GM12865 (cell line): ENCODE data around the gene PLA2G6.

Experiments
- DNase-seq: peaks from one replicate; pipeline ENCODE4 v3.0.0; 2010; ENCODE audit warnings: low read depth
- H3K4me3 ChIP-seq: 2 replicates; pipeline ENCODE4 v1.5.1; 2011; ENCODE audit warnings: mild to moderate bottlenecking, low read depth, low read length, control low read depth
- TF ChIP-seq, protein P1 (sequence below): IDR thresholded peaks from 2 replicates; pipeline ENCODE4 v1.5.1; 2011; ENCODE audit warnings: low read length, control low read depth, low read depth, inconsistent platforms; ENCODE audit not compliant: insufficient read depth; ENCODE audit errors: missing control alignments

PLA2G6 gene

DNA sequence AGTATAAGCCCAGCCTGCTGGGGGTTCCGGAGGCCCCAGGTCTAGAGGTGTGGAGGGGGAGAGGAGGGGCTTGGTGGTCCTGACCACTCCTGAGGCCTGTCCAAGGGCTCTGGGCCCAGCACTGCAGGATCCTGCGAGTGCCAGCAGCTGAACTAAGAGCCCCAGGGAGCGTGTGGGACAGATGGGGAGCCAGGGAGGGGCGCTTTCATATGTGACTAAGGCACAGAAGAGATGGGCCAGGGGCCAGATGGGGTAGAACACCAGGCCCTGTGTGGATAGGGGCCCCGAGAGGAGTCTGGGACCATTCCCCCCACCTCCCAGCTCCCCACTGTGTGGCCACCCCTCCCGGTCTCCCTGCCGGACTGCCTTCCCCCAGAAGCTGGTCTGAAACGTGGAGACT lies 38.5 kb upstream of the PLA2G6 start:
- TF ChIP-seq, protein P1, sequence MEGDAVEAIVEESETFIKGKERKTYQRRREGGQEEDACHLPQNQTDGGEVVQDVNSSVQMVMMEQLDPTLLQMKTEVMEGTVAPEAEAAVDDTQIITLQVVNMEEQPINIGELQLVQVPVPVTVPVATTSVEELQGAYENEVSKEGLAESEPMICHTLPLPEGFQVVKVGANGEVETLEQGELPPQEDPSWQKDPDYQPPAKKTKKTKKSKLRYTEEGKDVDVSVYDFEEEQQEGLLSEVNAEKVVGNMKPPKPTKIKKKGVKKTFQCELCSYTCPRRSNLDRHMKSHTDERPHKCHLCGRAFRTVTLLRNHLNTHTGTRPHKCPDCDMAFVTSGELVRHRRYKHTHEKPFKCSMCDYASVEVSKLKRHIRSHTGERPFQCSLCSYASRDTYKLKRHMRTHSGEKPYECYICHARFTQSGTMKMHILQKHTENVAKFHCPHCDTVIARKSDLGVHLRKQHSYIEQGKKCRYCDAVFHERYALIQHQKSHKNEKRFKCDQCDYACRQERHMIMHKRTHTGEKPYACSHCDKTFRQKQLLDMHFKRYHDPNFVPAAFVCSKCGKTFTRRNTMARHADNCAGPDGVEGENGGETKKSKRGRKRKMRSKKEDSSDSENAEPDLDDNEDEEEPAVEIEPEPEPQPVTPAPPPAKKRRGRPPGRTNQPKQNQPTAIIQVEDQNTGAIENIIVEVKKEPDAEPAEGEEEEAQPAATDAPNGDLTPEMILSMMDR = no peak
- no peak overlapping the region for H3K4me3 ChIP-seq
- no peak for DNase-seq

DNA sequence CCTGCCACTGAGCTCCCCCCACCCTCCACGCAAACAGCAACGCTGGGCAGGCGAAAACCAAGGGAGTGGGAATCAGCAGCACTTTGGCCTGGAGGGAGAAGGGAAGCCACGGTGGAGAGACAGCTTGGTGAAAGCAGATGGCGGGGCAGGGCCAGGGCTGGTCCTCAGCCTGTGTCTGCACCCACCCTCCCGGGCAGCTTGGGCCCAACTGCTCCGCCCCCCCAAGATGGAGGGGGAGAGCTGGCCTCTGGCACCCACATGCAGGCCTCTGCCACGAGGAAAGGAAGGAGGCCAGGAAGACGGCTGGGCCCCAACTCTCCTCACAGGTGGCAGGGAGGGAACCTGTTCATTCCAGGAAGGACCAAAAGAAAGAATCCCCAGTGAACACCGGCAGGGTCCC lies 38.0 kb upstream of the PLA2G6 start:
- TF ChIP-seq, protein P1 = no peak
- no peak overlapping the region for H3K4me3 ChIP-seq
- no peak for DNase-seq

DNA sequence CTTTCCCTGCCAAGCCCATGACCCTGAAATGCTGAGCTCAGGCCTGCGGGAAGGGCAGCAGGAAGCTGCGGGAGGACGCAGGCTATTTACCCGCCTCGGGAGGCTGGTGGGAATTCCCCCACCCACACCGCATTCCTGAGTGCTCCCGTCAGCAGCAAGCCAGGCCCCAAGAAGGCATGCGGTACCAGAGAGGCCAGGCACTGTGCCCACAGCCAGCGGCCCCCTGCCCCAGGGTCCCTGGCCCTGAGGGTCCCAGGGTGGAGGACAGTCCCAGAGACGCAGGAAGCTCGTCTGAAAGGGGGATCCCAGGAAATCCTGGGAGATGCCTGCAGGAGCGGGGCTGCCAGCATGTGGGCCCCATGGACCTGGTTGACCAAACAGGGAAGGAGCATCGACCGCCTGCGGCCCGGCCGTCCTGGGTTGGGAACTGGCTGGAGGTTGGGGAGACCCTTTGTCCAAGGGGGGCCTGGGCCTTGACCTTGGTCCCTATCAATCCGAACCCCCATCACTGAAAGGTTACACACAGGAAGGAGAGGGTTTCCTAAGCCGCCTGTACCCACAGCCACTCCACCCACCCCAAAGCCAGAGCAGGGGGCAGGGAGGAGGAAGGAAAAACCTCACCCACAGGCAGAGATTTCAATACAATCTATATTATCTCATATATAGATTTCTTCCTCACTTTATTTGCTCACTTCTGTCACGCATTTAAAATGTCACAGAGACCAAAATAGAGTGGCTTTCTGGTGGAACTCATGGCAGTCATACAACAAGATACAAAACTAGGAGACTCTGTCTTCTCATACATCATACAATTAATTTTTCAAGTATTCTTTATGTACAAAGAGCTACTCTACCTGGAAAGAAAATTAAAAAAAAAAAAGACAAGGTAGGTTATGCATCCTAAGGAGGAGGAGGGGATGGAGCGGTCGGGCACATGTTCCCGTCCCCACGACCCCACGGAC lies 37.3 kb upstream of the PLA2G6 start:
- H3K4me3 ChIP-seq = no peak overlapping the region
- TF ChIP-seq, protein P1 = no peak
- DNase-seq = peak; percentile 71

DNA sequence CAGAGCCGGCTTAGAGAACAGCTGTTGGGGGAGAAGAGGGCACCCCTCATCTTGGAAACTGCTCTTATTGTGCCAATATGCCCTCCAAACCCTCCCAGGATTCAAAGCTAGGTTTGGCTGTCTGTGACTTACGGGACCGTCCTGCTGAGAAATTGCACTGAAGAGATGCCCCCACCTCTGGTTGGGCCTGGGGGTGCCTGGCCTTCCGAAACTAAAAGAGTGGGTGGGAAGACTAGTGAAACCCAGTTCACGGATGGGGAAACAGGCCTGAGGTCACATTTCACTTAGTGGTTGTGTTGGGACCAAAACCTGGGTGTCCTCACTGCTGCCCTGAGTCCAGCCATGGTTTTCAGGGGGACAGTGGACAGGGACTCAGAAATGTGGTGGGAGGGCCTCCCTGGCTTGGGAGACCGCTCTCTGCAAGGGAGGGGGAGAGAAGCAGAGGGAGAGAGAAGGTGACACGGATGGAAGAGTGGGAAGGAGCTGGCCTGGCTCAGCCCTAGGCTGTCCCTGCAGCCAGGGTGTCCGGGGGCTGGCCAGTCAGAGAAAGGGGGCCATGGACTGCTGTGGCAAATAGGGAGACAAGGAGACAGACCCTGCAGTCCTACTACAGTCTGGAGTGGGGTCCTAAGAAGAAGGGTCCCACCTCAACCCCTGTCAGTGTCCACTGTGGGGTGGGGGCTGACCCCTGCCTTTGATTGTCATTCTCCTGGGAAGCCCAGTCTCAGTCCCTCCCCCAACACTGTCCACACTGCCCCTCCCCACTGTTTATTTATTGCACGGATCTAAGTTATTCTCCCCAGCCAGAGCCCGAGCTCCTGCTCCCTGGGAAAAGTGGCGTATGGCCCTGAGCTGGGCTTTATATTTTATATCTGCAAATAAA lies 33.8 kb upstream of the PLA2G6 start:
- DNase-seq = no peak
- TF ChIP-seq, protein P1 = no peak
- peak overlapping the region; percentile 49 for H3K4me3 ChIP-seq

DNA sequence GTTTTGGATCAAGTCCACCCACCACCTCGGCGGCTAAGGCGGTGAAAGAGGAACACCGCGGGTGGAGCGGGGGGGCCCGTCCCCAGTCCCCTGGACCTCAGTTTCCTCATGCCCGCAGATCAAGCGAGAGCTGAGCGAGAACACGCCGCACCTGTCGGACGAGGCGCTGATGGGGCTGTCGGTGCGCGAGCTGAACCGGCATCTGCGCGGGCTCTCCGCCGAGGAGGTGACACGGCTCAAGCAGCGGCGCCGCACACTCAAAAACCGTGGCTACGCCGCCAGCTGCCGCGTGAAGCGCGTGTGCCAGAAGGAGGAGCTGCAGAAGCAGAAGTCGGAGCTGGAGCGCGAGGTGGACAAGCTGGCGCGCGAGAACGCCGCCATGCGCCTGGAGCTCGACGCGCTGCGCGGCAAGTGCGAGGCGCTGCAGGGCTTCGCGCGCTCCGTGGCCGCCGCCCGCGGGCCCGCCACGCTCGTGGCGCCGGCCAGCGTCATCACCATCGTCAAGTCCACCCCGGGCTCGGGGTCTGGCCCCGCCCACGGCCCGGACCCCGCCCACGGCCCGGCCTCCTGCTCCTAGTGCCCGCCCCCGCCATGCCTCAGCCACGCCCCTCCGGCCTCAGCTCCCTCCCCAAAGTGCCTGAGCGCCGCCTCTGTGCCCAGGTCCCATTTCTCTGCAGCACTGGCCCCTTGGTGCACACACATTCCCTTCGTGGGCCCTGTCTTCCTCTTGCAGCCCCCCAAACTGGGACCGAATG lies 32.8 kb upstream of the PLA2G6 start:
- peak; percentile 94 for DNase-seq
- H3K4me3 ChIP-seq = peak overlapping the region; percentile 76
- TF ChIP-seq, protein P1 = peak; percentile 13

DNA sequence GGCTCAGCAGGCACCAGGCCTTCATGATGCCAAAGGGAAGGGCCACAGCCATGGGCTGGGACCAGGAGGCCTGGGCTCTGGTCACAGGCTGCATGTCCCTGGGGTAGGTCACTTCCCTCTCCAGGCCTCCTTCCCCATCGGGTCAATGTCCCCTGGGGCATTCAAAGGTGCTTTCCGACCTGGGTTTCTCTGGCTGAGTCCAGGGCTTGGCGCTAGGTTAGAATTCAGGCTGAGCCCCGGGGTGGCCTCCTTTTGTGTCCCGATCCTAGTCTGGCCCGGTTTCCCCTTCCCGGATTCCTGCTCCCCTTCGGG lies 32.3 kb upstream of the PLA2G6 start:
- peak; percentile 56 for DNase-seq
- peak overlapping the region; percentile 76 for H3K4me3 ChIP-seq
- TF ChIP-seq, protein P1 = no peak
